NOMO-1 treated with dmso at 0.1 percent for 144 hours (cell line): Measurements from ENCODE around the gene ELK3.

ENCODE experiments used
- DNase-seq: peaks from one replicate; lab custom pipeline; 2025; ENCODE audit not compliant: unreplicated experiment; lab: John Stamatoyannopoulos, UW

ELK3 gene

DNA sequence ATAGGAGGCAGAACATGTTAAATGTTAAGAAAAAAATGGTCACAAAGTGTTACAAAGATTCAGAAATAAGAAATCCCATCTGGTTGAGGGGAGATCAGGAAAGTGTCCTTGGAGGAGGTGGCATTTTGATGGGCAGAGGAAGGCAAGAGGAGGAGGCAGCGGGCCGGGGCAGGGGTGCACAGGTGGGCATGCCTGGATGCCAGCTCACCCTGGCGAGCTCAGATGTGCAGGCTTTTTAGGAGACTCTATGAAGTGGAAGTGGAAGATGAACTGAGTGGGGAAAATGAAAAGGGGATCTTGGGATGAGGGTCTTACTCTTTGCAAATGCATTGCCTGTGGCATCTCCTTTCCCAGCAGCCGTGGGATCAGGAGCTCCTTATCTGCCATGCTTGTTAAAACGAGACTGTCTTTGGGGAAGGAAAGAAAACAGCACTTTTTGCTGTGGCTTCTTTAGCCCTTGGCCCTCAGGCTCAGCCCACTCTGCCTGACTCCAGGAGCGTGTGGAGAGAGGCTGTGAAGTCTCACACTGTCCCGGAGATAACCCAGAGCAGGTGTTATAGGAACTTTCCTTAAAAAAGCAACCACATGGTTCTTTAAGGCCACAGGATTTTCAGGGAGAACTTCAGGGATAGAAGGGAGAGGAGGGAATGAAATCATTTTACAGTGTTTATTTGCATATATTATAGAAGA, 62.6 kb downstream of the ELK3 start:
- no peak for DNase-seq

DNA sequence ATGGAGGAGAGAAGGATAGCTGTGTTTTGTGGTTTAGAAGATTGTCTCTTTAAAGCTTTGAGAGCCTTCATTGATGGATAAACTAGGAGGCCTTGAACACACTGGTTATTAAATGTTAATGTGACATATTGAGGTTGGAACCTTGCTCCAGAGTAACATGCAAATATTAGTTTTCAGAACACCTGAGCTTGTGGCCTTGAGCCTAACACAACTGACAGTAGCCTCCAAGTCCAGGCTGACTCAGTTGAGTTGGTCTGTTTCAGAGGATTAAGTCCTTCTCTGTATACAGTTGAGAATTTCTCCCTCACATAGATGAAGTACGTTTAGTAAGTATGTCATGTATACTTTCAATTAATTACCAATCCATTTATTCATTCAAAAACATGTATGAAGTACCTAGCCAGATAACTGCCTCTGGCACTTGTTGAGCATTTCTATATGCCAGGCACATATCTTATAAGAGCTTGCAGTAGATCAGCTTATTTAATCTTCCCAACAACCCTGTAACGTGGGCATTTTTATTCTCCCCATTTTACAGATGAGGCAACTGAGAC, 63.5 kb downstream of the ELK3 start:
- no peak for DNase-seq

DNA sequence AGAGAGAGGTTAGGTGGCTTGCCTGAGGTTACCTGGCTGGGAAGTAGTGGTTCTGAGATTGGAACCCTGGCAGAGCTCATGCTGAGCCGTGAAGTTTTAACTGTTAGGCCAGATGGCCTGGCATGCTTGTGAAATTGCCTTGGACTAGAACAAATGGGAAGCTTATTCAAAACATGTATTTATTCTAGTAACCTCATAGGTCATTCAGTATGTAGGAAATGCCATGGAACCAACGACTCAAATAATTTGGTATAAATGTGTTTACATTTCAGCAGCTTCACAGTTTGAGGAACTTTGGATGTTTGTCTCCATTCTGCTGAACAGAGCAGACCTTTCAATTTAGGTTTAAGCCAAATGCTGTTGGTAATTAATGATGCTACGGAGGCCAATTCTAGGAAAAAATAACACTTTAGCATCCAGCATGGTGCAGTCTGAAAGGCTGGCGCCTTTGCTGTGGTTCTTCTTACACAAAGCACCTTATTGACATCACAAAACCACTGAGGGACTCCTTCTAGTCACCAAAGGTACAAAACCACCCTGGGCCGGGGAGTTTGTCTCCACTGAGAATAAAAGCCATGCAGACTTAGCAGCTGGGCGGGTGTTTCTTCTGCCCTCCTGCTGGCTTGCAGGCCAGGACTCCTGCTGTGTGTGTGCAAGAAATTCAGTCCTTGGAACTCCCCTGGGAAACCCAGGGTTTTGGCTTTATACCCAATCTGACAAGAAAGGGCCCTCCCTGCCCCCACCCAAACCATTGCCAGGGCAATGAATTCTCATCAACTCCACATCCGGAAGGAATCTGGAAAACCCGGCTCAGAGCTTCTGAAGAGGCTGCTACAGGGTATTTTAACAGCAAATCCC, 64.2 kb downstream of the ELK3 start:
- DNase-seq, result no peak

DNA sequence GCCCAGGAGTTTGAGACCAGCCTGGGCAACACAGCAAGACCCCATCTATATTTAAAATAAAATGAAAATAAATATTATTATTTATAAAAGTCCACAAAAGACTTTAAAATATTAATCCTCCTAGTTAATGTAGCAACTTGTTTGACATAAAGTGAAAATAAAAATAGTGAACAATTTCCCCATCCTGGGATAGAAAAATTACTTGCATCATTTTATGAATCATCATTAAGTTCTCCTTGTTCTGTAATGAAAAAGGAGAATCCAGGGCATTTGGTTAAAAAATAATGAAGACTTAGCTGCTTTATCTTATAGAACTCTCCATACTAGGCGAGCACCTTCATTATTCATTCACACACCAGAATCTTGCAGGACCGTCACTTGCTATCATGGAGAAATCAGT, 66.1 kb downstream of the ELK3 start:
- DNase-seq, result no peak

DNA sequence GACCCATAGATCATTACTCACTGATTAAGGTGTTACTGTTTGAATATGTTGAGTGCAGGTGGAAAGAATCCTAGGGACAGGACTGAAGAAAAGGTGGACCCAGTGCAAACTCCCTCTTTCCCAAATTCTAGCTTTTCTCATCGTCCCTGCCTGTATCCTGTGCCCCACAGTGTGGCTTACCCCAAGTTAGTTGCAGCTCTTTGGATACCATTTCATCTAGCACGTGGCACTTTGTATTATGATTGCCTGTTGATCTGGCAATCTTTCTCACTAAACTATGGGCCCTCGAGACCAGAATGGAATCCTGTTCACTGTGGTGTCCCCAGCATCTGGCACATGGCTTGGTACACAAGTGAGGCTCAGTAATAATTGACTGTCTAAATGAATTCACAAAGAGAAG, 66.5 kb downstream of the ELK3 start:
- DNase-seq, result no peak

DNA sequence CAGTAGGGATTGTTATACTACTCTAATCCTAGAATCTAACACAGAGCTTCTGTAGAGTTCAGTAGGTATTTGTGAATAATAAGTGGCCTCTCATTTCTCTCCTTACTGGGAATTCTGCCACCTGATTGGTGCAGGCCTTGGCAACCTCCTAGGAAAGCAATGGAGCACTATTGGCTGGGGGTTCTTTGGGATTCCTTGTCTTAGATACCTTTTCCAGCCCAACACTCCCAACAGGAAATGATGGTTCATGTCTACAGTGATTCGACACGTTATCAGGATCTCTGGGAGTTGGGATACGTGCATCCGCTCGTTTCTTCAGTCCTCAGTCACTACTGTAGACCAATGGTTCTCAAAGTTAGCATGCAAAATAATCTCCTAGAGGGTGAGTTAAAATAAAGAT, 67.4 kb downstream of the ELK3 start:
- DNase-seq, result no peak

DNA sequence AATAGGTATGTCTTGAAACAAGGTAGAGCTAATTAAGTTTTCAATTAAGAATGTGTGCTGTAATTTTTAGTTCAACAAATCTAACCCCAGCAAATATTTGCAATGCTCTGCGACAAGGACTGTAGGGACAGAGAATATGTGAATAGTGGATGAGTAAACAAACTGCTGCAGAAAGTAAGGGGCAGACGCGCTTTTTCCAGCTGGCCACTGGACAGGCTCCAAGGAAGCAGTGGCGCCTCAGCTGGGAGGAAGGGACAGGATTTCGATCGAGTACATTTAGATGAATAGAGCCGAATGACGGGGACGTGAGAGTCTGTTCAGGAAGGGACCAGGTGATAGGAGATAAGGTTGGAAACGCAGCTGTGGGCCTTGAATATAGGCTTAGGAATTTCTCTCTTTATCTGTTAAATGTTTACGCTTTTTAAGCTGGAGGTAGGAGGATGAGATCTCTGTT, 69.3 kb downstream of the ELK3 start:
- no peak for DNase-seq

DNA sequence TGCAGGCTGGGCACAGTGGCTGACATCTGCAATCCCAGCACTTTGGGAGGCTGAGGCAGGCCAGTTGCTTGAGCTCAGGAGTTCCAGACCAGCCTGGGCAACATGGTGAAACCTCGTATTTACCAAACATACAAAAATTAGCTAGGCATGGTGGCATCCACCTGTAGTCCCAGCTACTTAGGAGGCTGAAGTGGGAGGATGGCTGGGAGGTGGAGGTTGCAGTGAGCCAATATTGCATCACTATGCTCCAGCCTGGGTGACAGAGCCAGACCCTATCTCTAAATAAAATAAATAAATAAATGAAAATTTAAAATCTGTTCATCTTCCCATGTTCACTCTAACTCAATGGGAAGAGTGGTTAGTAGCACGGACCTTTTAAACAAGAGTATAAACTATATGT, 71.2 kb downstream of the ELK3 start:
- no peak for DNase-seq

DNA sequence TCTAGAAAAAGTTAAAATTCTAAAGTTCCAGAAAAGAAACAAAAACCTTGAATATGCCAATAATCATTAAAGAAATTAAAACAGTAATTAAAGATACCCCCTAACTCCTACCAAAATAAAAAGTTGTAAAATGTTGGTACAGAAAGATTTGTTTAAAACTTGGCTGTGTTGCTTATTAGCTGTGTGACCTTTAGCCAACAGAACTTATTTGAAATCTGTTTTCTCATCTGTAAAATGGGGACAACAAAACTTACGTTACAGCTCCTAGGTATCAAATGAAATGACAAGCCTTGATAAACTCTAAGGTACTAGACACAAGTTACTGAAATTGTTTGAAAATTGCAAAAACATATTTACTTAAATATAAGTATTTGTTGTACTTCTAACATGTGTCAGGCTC, 71.7 kb downstream of the ELK3 start:
- DNase-seq, result no peak

DNA sequence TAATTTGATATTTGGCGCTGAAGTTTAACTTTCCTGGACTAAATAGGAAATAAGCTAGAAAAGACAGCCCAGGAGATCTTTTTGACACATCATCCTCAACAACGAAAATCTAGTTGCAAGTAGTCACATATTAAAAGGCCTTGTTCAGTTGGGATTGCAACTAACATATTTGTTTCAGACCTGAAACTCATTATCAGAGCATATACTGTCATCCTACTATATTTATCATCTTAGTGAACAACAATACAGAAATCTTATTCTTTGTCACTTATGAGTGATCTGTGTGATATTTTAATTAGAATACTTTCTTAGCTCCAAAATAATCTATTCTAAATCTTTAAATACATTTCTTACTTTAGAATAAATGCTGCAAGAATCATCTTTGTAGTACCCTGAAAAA, 72.1 kb downstream of the ELK3 start:
- DNase-seq, result no peak

DNA sequence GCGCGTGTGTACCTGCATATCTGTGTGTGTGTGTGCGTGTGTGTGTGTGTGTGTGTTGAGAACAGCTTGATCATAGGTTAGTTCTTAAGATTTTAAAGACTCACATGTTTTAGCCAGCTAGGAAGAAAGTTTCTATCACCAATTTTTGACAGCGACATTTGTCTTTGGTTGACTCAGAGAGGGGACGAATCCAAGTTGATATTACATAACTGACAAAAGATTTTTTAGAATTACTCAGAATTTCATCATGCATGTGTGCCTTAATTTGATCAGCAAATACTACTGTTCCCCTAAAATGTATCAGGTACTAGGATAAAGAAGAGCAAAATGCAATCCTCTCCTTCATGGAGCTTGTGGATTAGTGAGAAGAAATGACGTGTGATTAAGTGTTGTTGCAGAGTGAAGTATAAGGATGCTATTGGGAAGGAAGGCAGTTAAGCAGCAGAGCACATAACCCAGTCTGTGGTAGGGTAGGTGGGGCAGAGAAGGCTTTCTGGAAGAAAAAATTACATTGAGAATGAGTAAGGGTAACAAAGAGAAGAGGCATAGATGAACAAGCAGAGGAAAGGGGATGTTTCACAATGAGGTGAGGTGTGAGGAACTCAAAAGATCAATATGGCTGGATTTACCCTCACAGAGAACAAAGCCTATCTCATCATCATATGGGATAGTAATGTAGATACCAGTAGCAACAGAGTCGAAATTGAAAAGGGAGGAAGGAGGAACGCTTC, 77.5 kb downstream of the ELK3 start:
- no peak for DNase-seq

DNA sequence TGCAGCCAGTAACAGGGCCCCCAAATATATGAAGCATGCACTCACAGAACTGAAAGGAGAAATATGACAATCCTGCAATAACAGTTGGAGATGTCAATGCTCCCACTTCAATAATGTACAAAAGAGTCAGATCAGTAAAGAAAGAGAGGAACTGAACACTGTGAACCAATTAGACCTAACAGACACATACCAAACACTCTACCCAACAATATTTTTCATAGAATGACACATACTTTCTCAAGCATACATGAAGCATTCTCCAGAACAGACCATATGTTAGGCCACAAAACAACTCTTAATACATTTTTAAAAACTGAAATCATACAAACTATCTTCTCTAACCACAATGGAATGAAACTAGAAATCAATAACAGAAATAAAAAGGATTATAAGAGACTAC, 80.2 kb downstream of the ELK3 start:
- DNase-seq, result no peak

DNA sequence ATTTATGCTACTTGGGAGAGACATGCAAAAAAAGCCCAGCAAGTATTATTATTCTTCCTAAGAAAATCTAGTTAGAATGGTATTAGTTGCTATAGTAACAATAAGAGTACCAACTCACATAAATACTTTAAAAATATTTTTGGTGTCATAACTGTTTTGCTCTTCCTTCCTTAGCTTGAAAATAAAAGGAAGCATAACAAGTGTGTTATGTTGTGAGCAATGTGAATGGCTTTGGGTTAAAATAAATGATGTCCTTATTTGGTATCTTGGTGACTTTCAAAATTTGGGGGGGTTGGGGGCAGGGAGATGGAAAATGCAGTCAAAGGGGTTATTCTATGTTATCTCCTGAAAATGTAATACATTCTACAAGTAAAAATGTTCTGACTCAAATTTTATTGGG, 91.0 kb downstream of the ELK3 start:
- no peak for DNase-seq

DNA sequence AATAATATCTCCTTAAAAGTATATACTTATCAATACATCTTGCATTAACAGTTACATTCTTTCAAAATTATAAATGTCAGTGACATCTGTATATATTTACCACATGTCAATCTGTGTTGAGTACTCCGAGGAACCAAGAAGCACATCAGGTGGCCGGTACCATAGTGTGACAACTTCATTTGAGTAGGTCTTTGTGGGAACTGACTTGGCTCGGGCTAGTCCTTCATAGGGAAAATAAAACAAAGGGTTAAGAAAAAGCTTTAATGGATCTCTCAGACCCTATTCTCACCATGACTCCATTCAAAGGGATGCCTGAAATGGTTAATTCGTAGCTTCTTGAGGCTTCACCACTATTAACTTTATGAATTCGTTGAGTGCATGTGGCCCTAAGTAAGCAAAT, 94.9 kb downstream of the ELK3 start:
- DNase-seq, result no peak

DNA sequence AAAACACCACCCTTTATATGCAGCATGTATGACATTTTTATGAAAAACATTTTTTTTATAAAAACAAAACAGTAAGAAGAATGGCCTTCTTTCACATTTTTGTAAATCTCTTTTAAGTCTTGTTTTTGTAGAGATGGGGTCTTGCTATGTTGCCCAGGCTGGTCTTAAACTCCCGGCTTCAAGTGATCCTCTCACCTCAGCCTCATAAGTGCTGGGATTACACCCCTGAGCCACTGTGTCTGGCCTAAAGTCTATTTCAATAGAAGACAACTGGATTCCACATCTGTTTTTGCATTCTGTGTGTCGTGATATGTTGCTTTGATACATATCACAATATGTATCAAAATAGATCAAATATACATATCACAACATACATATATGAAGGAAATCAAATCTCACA, 98.9 kb downstream of the ELK3 start:
- no peak for DNase-seq

DNA sequence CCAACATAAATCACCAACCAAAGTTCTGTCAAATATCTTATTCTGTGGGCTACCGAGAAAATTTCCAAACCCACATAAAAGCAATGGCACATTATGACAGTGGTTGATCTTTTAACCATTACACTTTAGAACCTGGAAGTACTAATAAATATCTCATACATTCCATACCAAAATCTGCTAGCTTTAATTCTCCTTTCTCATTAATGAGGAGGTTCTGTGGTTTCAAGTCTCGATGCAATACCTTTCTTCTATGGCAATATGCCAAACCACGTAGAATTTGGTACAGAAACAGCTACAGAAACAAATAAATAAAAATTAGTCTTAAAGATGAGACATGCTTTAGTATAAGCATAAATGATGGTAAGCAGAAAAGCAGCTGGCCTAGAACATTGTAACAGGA, 100.7 kb downstream of the ELK3 start:
- no peak for DNase-seq

DNA sequence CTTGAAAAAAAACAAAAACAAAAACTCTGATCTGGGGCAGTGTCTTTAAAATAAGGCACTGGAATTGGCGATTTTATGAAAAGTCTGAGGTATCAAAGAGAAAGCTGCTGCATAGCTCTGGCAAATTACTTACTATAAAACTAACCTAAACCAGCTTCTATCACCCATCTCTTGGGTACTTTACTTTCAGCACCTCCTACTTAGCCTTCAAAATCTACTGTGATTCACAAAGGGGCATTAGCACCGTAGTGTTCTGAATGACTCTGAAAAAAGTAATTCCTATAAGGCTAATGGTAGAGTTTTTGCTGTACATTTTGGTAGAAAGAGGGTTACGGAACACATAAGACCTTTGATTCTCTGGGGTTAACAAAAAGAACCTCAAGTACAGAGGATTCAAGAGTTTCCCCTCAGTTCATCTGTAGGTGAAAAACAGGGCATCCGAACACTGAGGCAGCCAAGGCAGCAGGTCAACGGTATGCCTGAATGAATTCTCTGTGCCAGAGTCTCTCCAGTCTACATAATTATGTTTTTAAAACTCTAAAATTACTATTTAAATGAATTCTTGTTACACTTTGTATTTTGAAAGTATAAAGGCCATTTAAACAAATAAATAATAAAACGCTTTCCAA, 101.5 kb downstream of the ELK3 start:
- no peak for DNase-seq

DNA sequence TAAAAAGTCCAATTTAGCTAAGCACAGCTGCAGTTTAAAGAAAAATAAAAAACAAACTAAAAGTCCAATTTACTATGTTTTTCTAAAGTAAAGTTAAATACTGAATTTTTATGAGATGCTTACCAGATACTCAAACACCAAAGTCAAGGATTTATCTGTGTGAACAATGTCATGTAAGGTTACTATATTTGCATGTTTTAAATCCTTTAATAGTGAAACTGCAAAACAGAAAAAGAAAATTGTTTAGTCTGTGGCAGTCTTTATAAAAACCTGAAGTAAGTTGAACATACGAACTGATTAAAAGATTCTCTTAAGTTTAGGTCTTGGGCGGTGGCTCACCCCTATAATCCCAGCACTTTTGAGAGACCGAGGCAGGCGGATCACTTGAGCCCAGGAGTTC, 103.3 kb downstream of the ELK3 start:
- DNase-seq, result no peak

DNA sequence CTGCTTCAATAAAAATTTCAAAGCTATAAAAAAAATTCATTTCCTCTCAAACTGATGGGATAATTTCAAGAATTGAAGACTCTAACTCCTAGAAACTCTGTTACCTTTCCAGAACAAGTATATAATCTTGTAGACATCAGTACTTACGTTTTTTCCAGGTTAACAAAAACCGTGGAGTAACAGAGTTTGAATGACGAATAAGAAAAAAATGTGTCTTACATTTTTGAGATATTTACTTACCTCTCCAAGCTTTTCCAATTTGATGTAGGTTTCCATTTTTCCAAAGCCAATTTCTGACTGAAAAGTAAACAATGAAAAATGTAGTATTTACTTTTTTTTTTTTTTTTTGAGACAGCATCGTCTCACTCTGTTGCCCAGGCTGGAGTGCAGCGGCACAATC, 105.9 kb downstream of the ELK3 start:
- no peak for DNase-seq

DNA sequence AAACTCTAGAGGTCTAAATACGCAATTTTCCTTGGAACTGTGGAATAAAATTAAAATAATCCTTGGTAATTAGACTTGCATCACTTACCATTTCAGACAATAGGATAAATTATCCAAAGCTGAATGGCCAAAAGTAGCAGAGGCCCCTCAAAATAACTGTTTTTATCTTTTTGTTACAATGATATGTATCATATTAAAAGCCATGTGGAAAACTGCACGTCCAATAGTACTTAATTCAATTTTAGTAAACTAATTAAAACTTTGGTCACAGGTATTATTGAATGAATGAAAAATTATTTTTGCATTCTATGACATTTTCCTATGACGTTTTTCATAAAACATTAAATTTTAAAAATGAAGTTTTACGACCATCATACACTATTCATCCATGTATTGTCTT, 107.6 kb downstream of the ELK3 start:
- no peak for DNase-seq

DNA sequence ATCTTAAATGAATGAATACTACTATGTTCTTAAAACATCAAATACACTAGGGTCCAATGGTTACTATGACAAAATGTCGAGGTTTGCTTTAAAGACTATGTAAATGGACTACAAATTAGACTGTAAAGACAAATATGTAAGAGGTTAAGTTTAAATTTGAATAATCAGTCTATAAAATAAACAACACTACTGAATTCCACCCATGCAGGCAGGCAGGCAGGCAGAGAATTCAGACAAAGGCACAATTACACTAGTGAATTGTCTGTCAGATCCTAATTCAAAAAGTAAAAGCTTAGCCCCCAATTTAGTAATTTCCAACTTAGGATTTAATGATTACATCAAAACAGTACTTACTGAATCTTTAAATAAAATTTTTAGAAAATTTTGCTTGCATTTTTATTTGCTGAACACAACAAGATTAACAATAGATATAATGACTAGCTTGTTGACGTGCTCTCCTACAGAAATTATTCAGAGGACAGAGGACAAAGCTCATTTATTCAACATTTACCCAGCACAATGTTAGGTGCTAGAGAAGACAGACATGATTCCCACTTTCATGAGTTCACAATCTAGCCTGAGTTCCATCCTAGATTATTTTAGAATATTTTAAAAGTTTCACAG, 108.6 kb downstream of the ELK3 start:
- DNase-seq, result no peak
